HG03097 (cell line): ENCODE data around the gene PTPRQ.

ENCODE experiments used
- ATAC-seq: cut with Tn5 transposase; IDR thresholded peaks from one replicate; pipeline ENCODE4 v1.9.1; 2021; ENCODE audit not compliant: unreplicated experiment, low FRiP score

Gene PTPRQ

DNA sequence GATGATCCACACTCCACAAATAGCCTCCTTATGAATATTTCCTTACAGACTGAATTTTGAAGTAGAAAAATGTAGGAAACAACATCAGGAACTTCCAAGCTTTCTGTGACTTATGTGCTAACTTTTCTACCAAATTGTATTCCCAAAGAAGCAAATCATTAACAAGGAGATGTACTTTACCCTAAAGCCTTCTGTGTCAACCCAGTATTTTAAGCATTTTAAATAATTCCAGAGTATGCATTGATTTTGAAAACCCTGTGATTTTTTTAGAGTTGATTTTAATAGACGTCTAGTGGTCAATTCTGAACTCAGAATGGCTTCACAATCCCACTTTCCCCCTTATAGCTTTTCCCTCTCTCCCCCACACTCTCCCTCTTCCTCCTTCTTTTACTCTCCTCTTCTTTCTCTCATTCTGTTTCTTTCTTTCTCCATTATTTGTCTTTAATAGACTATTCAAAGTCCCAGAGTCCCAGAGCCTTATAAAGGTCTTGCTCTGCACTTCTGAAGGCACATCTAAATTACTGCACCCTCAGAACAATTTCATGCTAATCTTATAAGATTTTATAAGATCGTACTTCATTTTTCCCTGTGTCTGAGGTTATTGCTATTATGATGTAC is 253.3 kb downstream of the PTPRQ start:
- ATAC-seq, result no peak

DNA sequence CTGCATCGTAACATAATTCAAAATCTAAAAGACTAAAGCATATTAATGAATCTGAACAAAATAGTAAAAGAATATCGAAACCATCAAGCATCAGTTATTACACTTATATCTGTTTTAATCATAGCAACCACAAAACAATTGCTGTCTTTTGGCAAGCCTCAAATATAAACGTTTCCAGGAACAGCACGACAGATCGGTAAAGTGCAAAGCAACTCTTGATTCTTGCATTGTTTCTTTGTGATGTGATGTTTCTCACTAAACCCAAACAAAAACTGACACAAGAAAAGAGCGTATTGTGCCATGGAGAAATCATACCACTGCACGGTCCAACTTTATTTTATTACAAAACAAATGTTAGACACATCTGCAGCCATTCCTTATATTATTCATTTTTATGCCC is 254.2 kb downstream of the PTPRQ start:
- no peak for ATAC-seq

GRCh38 chr12:80698847-80699542 is 255.0 kb downstream of the PTPRQ start:
- ATAC-seq, result no peak

GRCh38 chr12:80700327-80700726 is 256.3 kb downstream of the PTPRQ start:
- ATAC-seq, result no peak

GRCh38 chr12:80701388-80701787 is 257.4 kb downstream of the PTPRQ start:
- no peak for ATAC-seq

DNA sequence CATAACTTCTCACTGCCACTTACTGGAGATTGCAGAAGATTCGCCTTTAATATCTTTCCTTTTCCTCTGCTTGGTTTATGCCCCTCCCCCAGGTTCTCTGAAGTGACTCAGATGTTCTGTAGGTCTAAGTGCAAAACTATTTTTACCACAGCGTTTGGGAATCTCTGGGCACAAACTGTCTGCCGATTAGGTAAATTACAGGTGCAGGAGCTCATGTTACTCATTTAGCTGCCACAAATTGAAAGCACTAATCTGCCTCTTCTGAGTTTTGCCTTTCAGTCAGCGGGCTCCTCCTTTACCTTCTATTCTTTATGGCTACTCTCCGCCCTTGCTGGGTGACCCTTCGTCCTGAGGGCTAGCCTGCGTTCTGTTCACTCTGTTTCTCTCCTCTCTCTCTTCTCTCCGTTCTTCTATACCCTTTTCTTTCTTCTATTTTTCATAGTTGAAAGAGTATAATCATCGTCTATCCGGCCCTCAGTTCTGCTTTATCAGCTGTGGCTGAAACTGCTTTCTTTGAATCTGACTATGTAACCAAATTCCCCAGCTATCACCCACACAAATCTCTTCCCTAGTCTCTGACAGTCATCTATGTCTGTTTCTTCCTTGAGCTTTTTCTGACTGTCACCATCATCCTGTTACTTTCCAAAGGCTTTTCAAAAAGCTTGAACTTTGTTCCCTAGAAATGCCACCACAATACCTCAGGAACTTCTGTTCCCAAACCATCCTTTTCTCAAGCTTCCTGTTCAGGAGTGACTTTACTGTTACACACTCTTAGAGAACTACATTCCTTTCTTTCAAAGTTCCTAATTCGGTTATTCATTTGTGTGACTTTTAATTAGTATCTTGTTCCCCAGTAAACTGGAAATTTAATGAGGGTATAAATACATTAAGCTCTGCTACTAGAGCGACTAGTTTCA is 259.1 kb downstream of the PTPRQ start:
- peak; percentile 60 for ATAC-seq

GRCh38 chr12:80704420-80704819 is 260.4 kb downstream of the PTPRQ start:
- no peak for ATAC-seq

DNA sequence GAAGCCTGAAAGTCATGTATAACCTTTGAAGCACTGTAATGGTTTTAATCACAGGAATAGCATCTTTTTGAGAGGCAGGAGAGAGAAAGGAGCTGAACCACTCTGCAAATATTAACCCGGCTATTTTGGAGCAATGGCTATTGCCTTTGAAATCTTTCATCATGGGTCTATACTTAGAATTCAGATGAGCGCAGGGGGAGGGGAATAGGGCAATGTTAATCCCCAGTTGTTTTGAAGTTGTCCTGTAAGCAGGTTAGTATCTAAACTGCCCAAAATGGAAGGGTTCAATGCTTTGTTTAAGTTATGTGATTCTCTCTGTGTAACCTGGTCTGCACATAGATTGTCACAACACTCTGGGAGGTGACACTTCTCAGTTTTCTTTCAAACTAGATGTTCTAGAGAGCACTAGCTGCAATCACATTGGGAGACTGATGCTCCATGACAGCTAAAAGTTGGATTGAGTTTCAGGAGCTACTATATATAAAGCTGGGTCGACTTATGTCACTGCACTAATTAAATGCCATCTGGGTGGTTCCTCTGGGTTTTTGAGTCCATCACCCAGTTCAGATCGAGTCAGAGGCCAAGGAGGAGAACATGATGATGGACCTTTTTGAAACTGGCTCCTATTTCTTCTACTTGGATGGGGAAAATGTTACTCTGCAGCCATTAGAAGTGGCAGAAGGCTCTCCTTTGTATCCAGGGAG is 263.2 kb downstream of the PTPRQ start, which contains the start of gene MYF6:
Gene MYF6 (plus strand): TSS at position 509 of the 704 bp plus-strand sequence. CDS start 86 bp downstream, at position 595.
- no peak for ATAC-seq

DNA sequence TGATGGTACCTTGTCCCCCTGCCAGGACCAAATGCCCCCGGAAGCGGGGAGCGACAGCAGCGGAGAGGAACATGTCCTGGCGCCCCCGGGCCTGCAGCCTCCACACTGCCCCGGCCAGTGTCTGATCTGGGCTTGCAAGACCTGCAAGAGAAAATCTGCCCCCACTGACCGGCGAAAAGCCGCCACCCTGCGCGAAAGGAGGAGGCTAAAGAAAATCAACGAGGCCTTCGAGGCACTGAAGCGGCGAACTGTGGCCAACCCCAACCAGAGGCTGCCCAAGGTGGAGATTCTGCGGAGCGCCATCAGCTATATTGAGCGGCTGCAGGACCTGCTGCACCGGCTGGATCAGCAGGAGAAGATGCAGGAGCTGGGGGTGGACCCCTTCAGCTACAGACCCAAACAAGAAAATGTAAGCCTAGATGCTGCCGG is 263.8 kb downstream of the PTPRQ start:
- no peak for ATAC-seq

GRCh38 chr12:80708259-80708974 is 264.4 kb downstream of the PTPRQ start:
- no peak for ATAC-seq

DNA sequence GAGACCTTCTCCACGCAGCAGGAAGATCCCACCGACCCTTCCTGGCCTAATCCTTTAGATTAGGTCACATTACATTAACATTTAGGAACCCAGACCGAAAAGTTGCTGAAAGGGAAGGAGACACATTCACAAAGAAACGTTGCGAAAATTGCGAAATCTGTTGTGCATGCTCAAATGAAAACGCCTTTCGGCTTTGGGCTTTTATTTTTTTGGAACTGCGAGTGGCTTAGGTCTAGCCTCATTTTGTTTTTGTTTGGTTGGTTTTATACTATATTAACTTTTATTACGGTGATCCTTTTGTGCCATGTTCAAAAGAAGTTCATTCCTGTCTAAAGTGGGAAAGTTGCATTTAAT is 264.9 kb downstream of the PTPRQ start:
- no peak for ATAC-seq

DNA sequence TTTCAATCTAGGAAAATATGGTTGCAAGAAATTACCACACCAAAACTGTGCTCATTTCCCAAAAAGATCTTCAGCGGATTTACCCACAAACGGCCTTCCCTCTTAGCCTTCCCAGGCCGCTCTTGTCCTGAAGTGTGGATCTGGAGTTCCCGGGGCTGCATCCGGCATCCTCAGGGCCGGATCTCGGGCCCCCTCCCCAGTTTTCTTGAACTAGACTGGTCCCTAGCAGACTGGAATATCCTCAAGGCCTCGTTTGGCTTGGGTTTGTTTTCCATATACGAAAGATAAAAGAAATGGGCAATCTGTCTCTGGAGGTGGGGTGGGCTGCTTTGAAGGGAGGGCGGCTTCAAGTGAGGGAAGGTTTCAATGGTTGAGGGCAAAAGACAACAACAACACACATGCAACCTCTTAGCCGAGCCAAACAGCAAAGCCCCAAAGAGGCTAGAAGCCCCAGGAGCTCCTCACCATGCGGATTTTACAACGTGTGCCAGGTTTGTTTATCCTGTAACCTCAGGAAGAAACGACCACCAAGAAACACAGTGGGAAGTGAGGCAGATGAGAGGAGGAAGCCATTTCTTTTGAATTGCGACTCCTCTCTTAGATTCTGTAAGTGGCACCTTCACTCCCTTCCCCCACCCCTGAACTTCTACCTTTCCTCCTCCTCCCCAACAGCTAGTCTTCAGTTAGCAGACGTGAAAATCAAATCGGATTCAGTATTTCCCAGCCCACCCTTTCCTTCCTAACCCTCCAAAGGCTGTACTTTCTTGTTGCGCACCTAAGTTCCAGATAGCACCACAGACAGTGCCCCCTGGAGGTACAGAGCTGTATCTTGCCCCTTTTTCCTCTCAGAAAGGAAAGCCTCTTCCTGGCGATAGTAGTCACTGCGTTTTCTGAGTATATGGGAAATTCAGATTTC is 266.0 kb downstream of the PTPRQ start:
- no peak for ATAC-seq

- ATAC-seq, result no peak
These were observed 266.9 kb downstream of the PTPRQ start for GRCh38 chr12:80710727-80711449.

GRCh38 chr12:80711866-80712265 is 267.8 kb downstream of the PTPRQ start:
- no peak for ATAC-seq

- no peak for ATAC-seq
These were observed 268.8 kb downstream of the PTPRQ start for GRCh38 chr12:80712866-80713265.

DNA sequence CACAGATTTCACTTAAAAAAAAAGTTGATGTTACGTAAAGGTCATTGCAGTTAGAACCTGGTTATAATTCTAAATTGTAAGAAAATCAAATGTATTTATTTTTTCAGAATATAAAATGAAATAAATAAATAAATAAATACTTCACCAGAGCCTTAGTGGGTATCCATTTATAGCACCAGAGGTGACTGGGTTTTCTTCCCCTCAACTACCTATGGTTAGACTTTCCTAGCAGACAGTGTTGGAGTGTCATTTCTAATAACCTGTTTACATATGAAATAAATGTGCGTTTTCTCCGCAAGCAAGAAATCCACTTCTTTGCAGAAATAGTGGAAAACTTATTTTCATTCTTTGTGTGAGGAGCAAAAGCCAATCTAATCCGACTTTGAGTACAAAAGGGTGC is 269.4 kb downstream of the PTPRQ start:
- ATAC-seq, result no peak

- ATAC-seq, result no peak
These were observed 270.0 kb downstream of the PTPRQ start for GRCh38 chr12:80714055-80714454.

- no peak for ATAC-seq
These were observed 270.8 kb downstream of the PTPRQ start for GRCh38 chr12:80714846-80715245.
